Colonic mucosa (tissue), 4 donors: ENCODE measurements around the gene PRR15. TPM values are rescaled to one million over a fixed set of nuclear protein-coding genes. Genes with fewer than 3 reads are reported as not detected.
"Not testable (repeated sequence)": the region's sequence is repeated elsewhere in the genome, so short reads cannot be mapped to it uniquely, and the experiment has no call there.

ENCODE experiments used
- DNase-seq: peaks from one replicate; pipeline ENCODE4 v3.0.0-alpha.2; 2020
- H3K27ac ChIP-seq: fragments of 200-600 bp; one replicate; pipeline ENCODE4 v1.8.0; 2021
- H3K27me3 ChIP-seq: fragments of 200-600 bp; one replicate; pipeline ENCODE4 v1.8.0; 2021
- H3K36me3 ChIP-seq: fragments of 200-600 bp; one replicate; pipeline ENCODE4 v1.8.0; 2021
- H3K4me1 ChIP-seq: fragments of 200-600 bp; one replicate; pipeline ENCODE4 v1.8.0; 2021; ENCODE audit warnings: mild to moderate bottlenecking
- H3K4me3 ChIP-seq: fragments of 200-600 bp; one replicate; pipeline ENCODE4 v1.8.0; 2021
- H3K9ac ChIP-seq, 2 donors: one replicate each; pipeline ENCODE4 v1.7.0; 2013; ENCODE audit warnings: control low read depth in 2 of 2, low read depth in 2 of 2, low read length in 2 of 2
- H3K9me3 ChIP-seq: fragments of 200-600 bp; one replicate; pipeline ENCODE4 v1.8.0; 2021
- CTCF ChIP-seq: fragments of 200-600 bp; IDR thresholded peaks from one replicate; pipeline ENCODE4 v1.8.0; 2022; ENCODE audit warnings: antibody characterized with exemption, mild to moderate bottlenecking
- intact Hi-C: fragments of 100-400 bp; cut with DNase I; formaldehyde crosslinking; loops from one replicate; pipeline ENCODE4 v1.14.1; 2022
- total RNA-seq, 2 donors: library from RNA; stranded (reverse); fragmentation: NEBNext Ultra II Directional in 1 of 2; extraction: Animal tissue kit (Norgen Biotek cat#: 25700) in 1 of 2; gene quantifications; one replicate each; pipeline ENCODE4 v1.2.1, GENCODE V29; 2021
- donor health status: healthy.
- donor health status: DM: no; HTN: no; CAD: no.
- donor health status: DM: no; HTN: no; CAD: no.

PRR15 gene
- total RNA-seq, result 100 to 1,000 TPM; 129 to 194 TPM

- H3K27me3 ChIP-seq, result no peaks in the 10 kb centered on the region
- no peak for TF ChIP-seq CTCF
- H3K4me1 ChIP-seq, result no peaks in the 10 kb centered on the region
- peak within 1 kb of the TSS; percentile 49 for H3K4me3 ChIP-seq
- H3K9ac ChIP-seq, result peak within 1 kb of the TSS; percentile 85 to 98
- no peaks in the 10 kb centered on the region for H3K36me3 ChIP-seq
- H3K27ac ChIP-seq, result peak within 1 kb of the TSS; percentile 83
- DNase-seq, result peak; percentile 94
- no peaks in the 10 kb centered on the region for H3K9me3 ChIP-seq
- intact Hi-C loops, result no loop called here
Measured at GRCh38 chr7:29563590-29564495, at the start of gene PRR15. PRR15 (plus strand) TSS chr7:29563835; CDS start chr7:29566330, 2,495 bp downstream.

- Histone ChIP-seq H3K27ac (no peak overlapping the region), H3K4me1 (no peaks in the 10 kb centered on the region), H3K4me3 (no peak overlapping the region), H3K9ac (no peak overlapping the region), H3K27me3 (no peaks in the 10 kb centered on the region), H3K9me3 (no peaks in the 10 kb centered on the region), H3K36me3 (no peaks in the 10 kb centered on the region)
- no peak for DNase-seq
- TF ChIP-seq CTCF, result no peak
- intact Hi-C loops, result no loop called here
Measured at GRCh38 chr7:29516491-29516890, 47.1 kb upstream of the PRR15 start.

GRCh38 chr7:29518616-29519015 is 45.0 kb upstream of the PRR15 start:
- no peak for TF ChIP-seq CTCF
- intact Hi-C loops, result no loop called here

GRCh38 chr7:29523728-29524127 is 39.9 kb upstream of the PRR15 start:
- Histone ChIP-seq H3K27ac (no peak overlapping the region), H3K9me3 (no peaks in the 10 kb centered on the region)
- intact Hi-C loops, result no loop called here

More at GRCh38 chr7:29518616-29519015, 45.0 kb upstream of the PRR15 start:
- Histone ChIP-seq H3K4me1 (no peaks in the 10 kb centered on the region), H3K27me3 (no peaks in the 10 kb centered on the region), H3K36me3 (no peaks in the 10 kb centered on the region), H3K9me3 (no peaks in the 10 kb centered on the region), H3K9ac (no peak overlapping the region), H3K4me3 (no peak overlapping the region), H3K27ac (no peak overlapping the region)
- DNase-seq, result no peak

GRCh38 chr7:29527505-29528108 is 36.0 kb upstream of the PRR15 start:
- no peaks in the 10 kb centered on the region for H3K9me3 ChIP-seq
- H3K9ac ChIP-seq, result no peak overlapping the region
- TF ChIP-seq CTCF, result no peak
- DNase-seq, result no peak
- H3K4me3 ChIP-seq, result no peak overlapping the region
- intact Hi-C loops, result no loop called here
- H3K36me3 ChIP-seq, result no peaks in the 10 kb centered on the region
- H3K27ac ChIP-seq, result no peak overlapping the region
- H3K27me3 ChIP-seq, result no peaks in the 10 kb centered on the region
- no peaks in the 10 kb centered on the region for H3K4me1 ChIP-seq

More at GRCh38 chr7:29523728-29524127, 39.9 kb upstream of the PRR15 start:
- no peak for DNase-seq
- Histone ChIP-seq H3K4me3 (no peak overlapping the region), H3K9ac (no peak overlapping the region), H3K36me3 (no peaks in the 10 kb centered on the region), H3K4me1 (no peaks in the 10 kb centered on the region), H3K27me3 (no peaks in the 10 kb centered on the region)
- TF ChIP-seq CTCF, result no peak

GRCh38 chr7:29528526-29528925 is 35.1 kb upstream of the PRR15 start:
- DNase-seq, H3K4me3 ChIP-seq, H3K36me3 ChIP-seq, H3K9ac ChIP-seq, H3K9me3 ChIP-seq, H3K27ac ChIP-seq, H3K27me3 ChIP-seq, intact Hi-C loops, H3K4me1 ChIP-seq: not testable (repeated sequence)
